HG03097 (cell line): ENCODE results near the gene PDE1C.
"Not testable (repeated sequence)": the region's sequence is repeated elsewhere in the genome, so short reads cannot be mapped to it uniquely, and the experiment has no call there.

Source experiments
- ATAC-seq: cut with Tn5 transposase; IDR thresholded peaks from one replicate; pipeline ENCODE4 v1.9.1; 2021; ENCODE audit not compliant: unreplicated experiment, low FRiP score

The PDE1C gene

DNA sequence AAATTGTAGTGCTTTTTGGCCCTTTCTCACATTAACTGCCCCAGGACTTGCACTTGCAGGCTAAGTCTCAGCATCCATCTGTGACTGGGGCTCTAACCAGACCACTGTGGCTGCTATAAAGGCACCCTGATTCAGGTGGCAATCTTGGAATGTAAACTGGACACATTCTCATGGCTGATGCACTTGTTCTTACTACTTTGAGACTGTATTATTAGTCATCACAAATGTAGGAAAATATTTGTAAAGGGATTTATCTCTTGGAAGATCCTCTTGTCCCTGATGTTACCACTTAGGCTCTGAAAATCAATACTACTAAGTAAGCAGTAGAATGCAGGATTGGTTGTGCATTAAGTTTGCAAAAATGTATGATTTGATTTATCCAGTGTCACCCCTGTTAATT is 25.0 kb downstream of the PDE1C start:
- ATAC-seq, result no peak

DNA sequence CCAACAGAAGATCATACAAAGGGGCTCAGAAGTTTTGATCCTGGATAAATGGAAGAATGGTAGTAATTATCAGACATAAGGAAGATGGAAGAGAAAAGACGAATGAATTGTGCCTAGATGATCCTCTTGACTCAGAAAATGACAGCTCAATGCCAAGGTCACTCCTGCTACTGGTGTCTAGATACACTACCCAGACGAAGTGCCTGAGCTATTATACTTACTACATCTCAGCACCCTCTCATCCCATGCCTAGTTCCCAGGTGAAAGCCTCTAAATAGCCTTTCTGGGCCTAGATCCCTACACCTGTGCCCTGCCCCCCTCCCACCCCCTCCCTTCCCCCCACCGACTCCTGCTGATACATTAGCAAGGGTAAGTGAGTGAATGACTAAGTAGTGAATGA is 25.5 kb downstream of the PDE1C start:
- no peak for ATAC-seq

DNA sequence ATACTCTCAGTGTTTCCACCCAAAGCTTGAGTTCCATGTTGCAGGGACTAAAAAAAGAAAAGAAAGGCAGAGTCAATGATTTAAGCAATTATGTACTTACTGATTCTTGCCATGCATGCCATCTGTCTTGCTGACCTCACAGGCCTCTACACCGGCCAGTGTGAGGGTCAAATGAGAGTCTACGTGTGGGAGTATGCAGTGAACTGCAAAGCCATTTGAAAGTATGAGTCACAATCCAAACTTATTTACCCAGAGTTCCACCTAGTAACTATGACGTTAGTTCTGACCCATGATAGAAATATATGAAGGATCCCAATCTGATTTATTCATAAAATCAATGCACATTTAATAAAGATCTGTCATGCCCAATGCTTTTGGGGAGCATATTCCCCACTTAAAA is 26.5 kb downstream of the PDE1C start:
- no peak for ATAC-seq

DNA sequence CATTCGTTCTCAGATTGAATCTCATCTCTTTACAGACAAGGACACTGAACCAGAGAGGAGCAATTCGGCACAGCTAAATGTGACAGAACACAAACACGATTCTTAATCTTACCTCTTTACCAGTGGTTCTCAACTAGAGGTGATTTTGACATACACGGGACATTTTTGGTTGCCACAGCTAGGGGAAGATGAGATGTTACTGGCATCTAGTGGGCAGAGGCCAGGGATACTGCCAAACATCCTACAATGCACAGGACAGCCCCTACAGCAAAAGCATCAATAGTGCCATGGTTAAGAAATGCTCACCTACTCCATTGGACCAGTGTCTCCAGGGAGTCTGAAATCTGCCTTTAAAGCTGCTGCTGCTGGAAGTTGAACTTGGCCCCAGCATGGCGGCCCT is 27.3 kb downstream of the PDE1C start:
- no peak for ATAC-seq

DNA sequence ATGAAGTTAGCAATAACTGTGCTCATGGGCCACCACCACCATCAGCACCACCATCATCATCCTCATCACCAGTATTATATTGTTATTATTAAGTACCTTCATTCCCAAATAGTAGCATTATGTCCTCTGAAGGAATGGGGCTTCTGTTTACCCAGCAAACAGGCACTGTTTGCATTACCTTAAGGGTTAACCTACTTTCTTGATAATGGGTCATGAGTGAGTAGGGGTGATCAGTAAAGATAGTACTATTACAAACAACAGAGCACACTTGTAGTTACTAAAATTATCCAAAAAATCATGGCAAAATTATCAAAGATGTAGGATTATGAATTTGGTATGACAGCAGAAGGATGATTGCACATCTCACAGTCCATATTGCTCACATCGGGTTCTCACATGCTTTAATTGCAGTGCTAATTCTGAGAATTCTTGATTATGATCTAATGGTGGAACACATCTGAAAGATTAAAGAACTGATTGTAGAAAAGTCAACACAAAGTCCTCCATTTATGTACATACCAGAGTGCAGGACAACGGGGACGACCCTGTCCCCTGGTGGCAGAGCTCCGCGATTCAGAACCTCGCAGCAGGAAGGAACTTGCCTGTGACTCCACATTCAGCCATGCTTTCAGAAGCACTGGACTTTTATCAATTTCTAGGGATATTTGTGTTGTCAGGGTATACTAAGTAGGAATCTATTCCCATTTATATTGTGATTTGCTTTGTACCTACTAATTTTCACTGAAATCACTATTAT is 31.0 kb downstream of the PDE1C start:
- ATAC-seq, result no peak

DNA sequence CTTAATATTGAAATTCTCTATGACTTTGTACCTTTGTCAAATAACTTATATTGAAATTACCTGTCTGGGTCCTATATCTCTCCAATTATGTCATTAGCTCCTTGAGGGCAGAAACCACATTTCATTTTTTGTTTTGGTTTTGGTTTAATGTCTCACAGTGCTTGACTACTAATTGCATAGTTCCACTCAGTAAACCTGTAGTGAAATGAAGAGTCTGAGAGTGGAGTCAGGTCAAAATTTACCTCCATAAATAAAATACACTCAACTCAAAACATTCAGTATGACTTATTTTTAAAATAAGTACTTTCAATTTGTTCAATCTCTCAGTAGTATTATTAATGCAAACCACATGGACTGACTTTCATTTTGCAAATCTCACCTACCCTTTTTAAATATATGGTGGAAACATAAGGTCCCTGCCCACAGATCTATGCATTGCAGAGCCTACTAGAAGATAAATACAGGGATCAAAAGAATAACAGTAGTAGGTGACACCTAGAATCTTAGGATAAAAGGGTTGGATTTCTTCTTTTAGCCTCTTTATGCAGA is 32.5 kb downstream of the PDE1C start:
- ATAC-seq, result no peak

DNA sequence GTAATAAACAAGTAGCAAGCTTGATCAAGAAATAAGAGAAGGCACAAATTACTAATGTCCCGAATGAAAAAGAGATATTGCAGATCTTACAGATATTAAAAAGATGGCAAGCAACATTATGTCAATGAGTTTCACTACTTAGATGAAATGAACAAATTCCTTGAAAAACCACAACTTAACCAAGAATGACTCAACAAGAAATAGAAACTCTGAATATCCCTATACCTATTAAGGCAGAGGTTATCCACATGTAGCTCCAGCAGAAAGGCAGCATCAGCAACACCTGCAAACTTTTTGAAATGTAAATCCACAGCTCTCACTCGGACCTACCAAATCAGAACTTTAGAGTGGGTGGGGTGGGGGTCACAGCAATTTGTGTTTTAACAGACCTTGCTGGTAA is 33.6 kb downstream of the PDE1C start:
- no peak for ATAC-seq

DNA sequence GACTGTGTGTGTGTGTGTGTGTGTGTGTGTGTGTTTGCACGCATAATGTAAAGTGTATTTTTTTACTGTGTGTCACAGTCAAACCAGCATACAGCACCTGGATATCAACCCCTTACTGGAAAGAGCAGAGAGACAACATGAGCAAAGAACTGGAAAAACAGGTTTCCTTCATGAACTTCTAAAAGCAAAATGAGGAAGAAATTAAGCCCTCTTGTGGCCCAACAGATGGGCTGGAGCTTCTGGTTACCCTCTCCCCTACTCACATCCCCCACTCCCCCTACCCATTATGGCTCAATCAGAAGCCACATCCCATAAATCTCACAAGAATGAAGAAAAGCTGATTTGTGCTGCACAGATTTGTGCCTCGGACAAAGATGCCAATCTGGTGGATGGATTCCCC is 36.2 kb downstream of the PDE1C start:
- ATAC-seq, result no peak

DNA sequence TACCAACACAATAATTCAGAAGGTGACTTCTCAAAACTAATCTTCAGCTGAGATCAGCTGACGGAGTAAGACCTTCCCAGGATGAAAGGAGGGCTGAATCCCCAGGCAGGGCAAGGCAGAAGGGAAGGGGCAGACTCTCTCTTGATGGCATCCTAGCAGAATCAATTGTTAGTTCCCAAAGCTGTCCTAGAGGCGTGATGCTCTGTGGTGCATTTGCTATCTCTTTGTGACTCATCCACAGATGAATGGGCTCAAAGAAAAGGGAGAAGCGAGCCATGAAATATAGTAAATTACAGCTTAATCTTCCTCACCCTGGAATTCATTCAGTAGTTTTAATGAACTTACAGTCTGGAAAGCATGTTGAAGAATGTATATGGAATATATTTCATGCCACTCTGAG is 37.2 kb downstream of the PDE1C start:
- ATAC-seq, result no peak

DNA sequence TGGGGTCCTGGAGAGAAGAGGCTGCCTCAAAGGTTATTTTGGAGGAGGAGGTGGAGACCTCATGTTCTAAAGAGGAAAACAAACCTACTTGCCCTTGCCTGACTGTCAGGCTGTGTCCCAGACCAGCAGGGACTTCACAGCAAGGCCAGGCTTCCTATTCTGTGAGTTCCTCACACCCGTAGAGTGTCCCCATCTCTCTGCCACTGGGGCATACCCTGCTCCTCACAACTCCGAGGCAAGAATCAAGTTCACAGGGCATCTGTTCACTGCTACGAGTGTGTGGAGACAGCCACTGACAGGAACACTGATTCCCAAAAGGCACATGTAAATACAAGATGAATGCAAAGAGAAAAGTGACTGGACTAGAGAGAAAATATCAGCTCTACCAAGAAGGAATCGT is 38.0 kb downstream of the PDE1C start:
- no peak for ATAC-seq

DNA sequence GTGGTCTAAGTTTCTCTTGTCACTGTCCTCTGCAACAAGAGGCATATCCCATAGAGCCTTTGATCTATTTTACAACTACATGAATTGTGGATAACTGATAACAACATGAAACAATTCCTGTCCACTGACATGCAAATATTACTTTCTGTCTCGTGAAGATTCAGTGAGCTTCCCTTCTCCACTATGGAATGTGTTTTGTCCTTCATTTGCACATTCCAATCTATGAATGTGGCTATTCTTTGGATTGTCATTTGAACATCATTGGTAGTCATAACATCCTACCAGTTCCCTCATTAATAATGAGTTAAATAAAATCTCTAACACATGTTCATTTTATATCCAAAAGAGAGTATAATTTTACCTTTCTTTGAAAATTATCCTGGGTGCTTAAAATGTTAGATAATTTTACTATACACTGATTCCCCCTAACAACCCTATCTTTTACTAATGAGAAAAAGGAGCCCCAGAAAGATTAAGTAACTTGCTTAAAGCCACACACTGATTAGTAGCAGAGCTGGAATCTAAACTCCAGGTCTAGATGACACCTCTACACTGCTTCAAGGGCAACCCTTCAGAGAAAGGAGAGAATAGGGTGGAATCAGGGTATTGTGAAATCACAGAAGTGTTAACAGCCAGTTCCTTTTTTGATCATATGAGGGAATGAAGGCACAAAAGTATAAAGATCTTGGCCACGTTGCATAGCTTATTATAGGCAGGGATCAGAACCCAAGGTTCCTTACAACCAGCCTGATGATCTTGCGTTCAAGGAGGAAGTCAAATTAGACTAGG is 39.1 kb downstream of the PDE1C start:
- no peak for ATAC-seq

DNA sequence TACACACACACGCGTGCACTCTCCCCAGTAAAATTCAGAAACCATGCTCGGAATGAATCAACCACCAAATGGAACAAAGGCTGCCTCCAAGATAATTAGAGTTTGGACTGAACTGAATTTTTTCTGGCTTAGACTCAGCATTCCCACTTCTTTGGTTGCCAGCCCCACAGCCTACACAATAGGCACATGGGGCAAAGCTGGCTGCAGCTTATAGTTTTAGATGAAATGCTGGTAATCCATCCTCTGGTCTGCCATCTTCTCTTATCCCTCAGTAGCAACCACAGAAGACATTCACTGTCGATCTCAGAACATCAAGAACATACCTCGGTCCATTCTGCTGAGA is 44.2 kb downstream of the PDE1C start:
- ATAC-seq, result no peak

DNA sequence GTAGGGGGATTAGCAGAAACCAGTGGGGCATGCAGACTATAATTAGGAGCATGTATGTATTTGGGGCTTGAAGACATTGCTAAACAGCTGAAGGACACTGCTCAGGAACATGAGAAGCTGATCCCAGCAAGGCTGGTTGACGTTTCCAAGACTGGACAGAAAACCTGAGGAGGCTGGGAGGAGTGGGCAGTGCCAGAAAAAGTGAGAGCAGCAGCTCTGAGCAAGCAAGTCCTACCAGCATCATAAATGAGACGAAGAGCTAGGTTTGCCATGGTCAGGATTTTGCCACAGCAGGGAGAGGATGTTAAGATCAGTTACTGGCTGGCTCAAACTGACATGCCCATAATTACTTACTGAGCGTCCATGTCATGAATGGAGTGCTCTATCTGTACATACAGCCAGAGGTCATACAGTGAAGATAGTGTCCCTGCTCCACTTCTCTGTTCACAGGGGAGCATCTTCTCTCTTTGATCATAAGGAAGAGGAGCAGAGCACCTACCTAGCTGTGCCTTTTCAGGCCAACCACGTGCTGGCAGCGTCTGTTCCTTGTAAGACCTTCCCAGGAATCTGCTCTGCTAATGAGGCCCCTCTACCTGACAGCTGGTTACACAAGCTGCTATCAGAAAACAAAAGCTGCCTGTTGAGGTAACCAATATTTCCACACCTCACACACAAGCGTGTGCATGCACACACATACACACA is 44.7 kb downstream of the PDE1C start:
- ATAC-seq, result no peak

DNA sequence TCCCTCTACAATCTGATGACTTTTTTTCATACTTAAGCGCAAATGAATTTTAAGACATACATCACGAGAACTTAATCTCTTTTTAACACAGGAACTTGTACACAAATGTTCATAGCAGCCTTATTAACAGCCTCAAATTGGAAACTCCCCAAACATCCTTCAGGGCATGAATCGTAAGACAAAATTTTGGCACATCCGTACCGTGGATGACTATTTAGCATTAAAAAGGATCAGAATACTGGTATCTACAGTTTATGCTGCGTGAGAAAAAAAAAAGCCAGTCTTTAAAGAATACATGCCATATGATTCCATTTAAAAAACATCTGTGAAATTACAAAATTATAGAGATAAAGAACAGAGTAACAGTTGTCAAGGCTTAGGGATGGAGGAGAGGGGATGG is 46.8 kb downstream of the PDE1C start:
- no peak for ATAC-seq

DNA sequence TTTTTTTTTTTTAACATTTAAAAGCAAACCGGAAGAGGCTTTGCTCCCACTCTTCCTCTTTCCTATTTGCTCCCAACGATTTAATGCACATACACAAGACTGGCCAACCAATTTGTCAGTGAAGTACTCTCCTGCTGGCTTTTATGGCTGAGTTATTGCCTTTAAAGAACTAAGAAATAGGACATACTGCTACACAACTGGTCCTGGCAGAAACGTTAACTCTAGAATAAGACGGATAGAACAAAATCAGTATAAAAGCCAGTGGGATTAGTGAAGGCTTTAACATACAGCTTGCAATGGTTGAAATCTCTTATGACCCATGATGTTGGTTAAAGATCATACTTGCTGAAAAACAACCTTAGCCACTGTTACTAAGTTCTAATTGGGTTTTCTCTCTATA is 47.2 kb downstream of the PDE1C start:
- no peak for ATAC-seq

DNA sequence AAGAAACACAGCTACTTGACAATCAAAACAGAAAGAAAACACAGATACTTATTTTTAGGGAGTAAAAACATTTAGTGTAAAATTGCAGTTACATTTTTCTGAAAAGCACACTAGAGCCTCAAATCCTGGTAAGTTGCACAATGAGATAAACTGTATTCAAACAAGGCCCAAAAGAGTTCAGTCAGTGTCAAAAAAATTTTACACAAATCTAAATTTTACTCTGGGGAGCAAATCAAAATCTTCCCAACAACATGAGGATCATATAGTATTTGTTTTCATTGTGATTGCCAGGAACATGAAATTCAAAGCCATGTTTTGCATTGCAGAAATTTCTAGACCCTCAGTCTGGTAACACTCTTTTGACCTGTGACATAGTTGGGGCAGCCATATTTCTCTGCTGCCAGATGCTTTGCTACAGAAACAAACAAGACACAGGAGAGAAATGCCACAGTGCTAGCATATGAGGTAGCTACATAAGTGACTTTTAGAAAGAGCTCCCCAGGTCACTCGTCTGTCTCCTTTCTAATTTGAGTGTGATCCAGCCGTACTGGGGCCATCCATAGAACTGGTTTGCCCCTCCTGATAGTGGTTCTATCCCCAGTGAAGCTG is 49.6 kb downstream of the PDE1C start:
- ATAC-seq, result no peak

DNA sequence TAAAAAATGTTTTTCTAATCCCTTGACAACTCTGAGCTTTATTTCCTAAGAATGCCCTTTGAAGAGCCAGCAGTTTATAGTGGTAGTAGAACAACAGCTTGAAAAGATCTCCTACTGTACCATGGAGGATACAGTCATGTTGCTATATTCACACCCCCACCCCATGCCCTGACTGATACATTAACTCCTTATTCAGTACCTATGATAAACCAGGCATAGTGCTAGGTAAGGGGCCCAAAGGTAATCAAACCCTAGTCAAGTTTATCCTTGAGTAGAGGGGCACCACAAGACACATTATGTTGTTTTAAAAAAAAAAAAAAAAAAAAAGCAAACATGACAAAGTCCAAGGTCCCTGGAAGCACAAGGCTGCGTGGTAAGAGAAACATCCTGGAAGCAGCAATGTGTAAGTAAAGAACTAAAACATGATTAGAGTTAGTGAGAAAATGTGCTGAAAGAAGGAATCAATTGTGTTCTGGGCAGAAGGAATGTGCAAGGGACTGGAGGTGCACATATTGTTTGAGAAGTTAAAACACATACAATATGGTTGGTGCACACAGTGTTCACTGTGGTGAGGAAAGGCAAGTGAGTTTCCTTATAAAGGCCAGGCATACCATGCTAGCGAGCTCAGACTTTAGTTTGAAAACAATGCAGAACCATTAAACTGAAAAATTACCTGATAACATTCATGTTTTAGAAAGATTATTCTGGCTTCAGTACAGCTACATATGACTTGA is 51.2 kb downstream of the PDE1C start:
- no peak for ATAC-seq

DNA sequence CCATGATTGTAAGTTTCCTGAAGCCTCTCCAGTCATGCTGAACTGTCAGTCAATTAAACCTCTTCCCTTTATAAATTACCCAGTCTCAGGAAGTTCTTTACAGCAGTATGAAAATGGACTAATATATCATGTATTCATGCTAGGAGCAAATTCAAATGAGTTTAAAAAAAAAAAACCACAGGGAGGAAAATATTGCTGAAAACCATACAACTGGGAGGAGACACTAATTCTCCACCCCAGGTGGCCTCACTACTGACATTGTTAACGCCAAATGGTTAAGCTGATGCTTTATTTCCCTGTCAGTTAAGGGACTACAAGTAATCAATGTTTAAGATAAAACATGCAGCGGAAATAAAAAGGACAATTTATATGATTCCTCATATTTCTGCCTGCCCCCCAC is 55.1 kb downstream of the PDE1C start:
- ATAC-seq, result no peak

DNA sequence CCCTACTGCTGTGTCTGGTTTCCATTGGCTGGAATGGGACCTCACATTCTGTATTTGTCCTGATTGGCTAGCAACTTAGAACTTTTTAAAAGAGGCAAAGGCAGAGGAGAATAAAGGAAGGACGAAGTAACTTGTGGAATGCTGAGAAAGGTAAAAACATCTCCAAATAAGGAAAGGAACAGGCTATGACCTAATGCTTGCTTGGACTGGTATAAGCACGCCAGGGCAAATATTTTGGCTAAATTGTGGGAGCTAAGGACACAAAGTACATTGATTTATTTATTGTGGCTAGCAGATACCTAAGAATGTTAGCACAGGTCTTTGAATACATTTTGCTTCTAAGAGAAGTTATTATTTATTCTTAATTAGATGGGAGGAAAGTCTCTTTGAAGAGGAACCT is 56.7 kb downstream of the PDE1C start:
- ATAC-seq, result not testable (repeated sequence)

DNA sequence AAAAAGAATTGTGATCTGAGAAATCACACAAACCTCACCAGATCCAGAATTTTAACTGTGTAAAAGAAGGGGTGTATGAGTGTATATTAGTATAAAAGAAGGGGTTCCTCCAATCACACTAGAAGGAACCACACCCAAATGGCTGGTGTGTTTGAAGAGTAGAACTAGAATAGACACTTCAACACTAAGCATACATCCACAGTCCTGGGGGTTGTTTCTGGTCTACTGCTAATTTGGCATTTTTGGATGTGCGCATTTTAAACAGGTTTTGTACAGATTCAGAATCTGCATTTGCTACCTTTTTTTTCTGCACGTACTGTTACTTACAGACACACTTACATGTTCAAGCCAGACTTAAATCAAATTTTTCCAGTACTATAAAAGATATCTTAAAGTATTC is 64.6 kb downstream of the PDE1C start:
- ATAC-seq, result no peak
